IMR-90 (cell line): Measurements from ENCODE around the gene ZDHHC8. TPM values are rescaled to one million over a fixed set of nuclear protein-coding genes. Genes with fewer than 3 reads are reported as not detected.

Experiments
- ATAC-seq: fragments of 200-7000 bp; cut with Tn5 transposase; 2 replicates; pipeline ENCODE4 v1.9.1; 2020; ENCODE audit warnings: low read depth, mild to moderate bottlenecking, moderate library complexity
- BruUV-seq: library from RNA; stranded (reverse); fragments of 400-500 nt; replicated peaks from 2 replicates; lab custom pipeline; 2021; lab: Mats Ljungman, UMichigan
- CTCF ChIA-PET: fragments of 300-600 bp; formaldehyde crosslinking; extraction: SDS; loops from one replicate; lab custom pipeline; 2021; ENCODE audit warnings: antibody characterized with exemption; lab: Yijun Ruan, JAX
- POLR2A ChIA-PET: fragments of 300-600 bp; sonication (Branson Sonifier 250); formaldehyde crosslinking; loops from one replicate; lab custom pipeline; 2022; ENCODE audit warnings: antibody characterized with exemption; ENCODE audit not compliant: unreplicated experiment; lab: Charles Lee
- DNase-seq: peaks from one replicate; pipeline ENCODE4 v3.0.0; 2013
- H2AFZ ChIP-seq: replicated peaks from 2 replicates; pipeline ENCODE3; 2013; ENCODE audit warnings: low read length, mild to moderate bottlenecking; ENCODE audit not compliant: poor library complexity
- H2AK5ac ChIP-seq: 2 replicates; pipeline ENCODE4 v1.6.1; 2013; ENCODE audit warnings: low read depth, low read length, inconsistent platforms
- H2AK9ac ChIP-seq: replicated peaks from 2 replicates; pipeline ENCODE3; 2013; ENCODE audit warnings: mild to moderate bottlenecking, low read depth, low read length, moderate library complexity; ENCODE audit not compliant: poor library complexity
- H2BK120ac ChIP-seq: 2 replicates; pipeline ENCODE4 v1.6.1; 2013; ENCODE audit warnings: low read depth, low read length, inconsistent platforms
- H2BK15ac ChIP-seq: 3 replicates; pipeline ENCODE4 v1.6.1; 2013; ENCODE audit warnings: low read depth, low read length, inconsistent platforms
- H2BK20ac ChIP-seq: 2 replicates; pipeline ENCODE4 v1.6.1; 2013; ENCODE audit warnings: low read depth, mild to moderate bottlenecking, inconsistent platforms, low read length, moderate library complexity
- H2BK5ac ChIP-seq: 2 replicates; pipeline ENCODE4 v1.6.1; 2013; ENCODE audit warnings: mild to moderate bottlenecking, low read depth, low read length, inconsistent platforms; ENCODE audit not compliant: poor library complexity, severe bottlenecking
- H3K14ac ChIP-seq: replicated peaks from 2 replicates; pipeline ENCODE4 v1.6.1; 2013; ENCODE audit warnings: low read depth, low read length, inconsistent platforms
- H3K18ac ChIP-seq: 2 replicates; pipeline ENCODE4 v1.6.1; 2013; ENCODE audit warnings: low read depth, low read length, control low read depth
- H3K23ac ChIP-seq: 2 replicates; pipeline ENCODE4 v1.6.1; 2013; ENCODE audit warnings: low read depth, low read length, inconsistent platforms
- H3K27ac ChIP-seq: 2 replicates; pipeline ENCODE4 v1.5.1; 2013; ENCODE audit warnings: mild to moderate bottlenecking, control low read depth, low read length; ENCODE audit not compliant: insufficient read depth
- H3K27me3 ChIP-seq: 2 replicates; pipeline ENCODE4 v1.6.1; 2013; ENCODE audit warnings: low read length; ENCODE audit not compliant: control insufficient read depth, insufficient read depth
- H3K36me3 ChIP-seq: 2 replicates; pipeline ENCODE4 v1.6.1; 2013; ENCODE audit warnings: low read length, mixed read lengths; ENCODE audit not compliant: control insufficient read depth, insufficient read depth
- H3K4ac ChIP-seq: 2 replicates; pipeline ENCODE4 v1.6.1; 2013; ENCODE audit warnings: low read depth, low read length, inconsistent platforms
- H3K4me1 ChIP-seq: 2 replicates; pipeline ENCODE4 v1.6.1; 2013; ENCODE audit warnings: low read length, mixed read lengths; ENCODE audit not compliant: control insufficient read depth, insufficient read depth
- H3K4me2 ChIP-seq: 2 replicates; pipeline ENCODE4 v1.6.1; 2013; ENCODE audit warnings: low read depth, mild to moderate bottlenecking, control low read depth, low read length, moderate library complexity
- H3K4me3 ChIP-seq: 2 replicates; pipeline ENCODE4 v1.5.1; 2013; ENCODE audit warnings: low read depth, mild to moderate bottlenecking, control low read depth, low read length, moderate library complexity; ENCODE audit not compliant: insufficient read depth
- H3K56ac ChIP-seq: 2 replicates; pipeline ENCODE4 v1.6.1; 2013; ENCODE audit warnings: low read length, inconsistent platforms; ENCODE audit not compliant: insufficient read depth; ENCODE audit errors: extremely low read depth
- H3K79me1 ChIP-seq, 2 experiments: 2 replicates each; pipeline ENCODE4 v1.6.1; 2013; ENCODE audit warnings: low read length in 2 of 2, inconsistent platforms in 1 of 2, low read depth in 1 of 2
- H3K9ac ChIP-seq: 2 replicates; pipeline ENCODE4 v1.6.1; 2013; ENCODE audit warnings: low read depth, low read length, control low read depth
- H3K9me1 ChIP-seq: 2 replicates; pipeline ENCODE4 v1.6.1; 2013; ENCODE audit warnings: low read length, inconsistent platforms; ENCODE audit not compliant: insufficient read depth
- H3K9me3 ChIP-seq: 2 replicates; pipeline ENCODE4 v1.6.1; 2013; ENCODE audit warnings: low read length; ENCODE audit not compliant: control insufficient read depth, insufficient read depth
- H4K20me1 ChIP-seq: 2 replicates; pipeline ENCODE4 v1.6.1; 2013; ENCODE audit warnings: low read length, inconsistent platforms; ENCODE audit not compliant: insufficient read depth
- H4K5ac ChIP-seq: 2 replicates; pipeline ENCODE4 v1.6.1; 2013; ENCODE audit warnings: mild to moderate bottlenecking, low read depth, low read length, control low read depth
- H4K8ac ChIP-seq, 2 experiments: 2 replicates each; pipeline ENCODE4 v1.6.1; 2013; ENCODE audit warnings: low read depth in 2 of 2, low read length in 2 of 2, control low read depth in 1 of 2, inconsistent platforms in 1 of 2
- H4K91ac ChIP-seq: 2 replicates; pipeline ENCODE4 v1.6.1; 2013; ENCODE audit warnings: low read depth, low read length, inconsistent platforms; ENCODE audit not compliant: insufficient read depth
- BHLHE40 ChIP-seq: fragments of 150-350 bp; IDR thresholded peaks from 2 replicates; pipeline ENCODE4 v1.6.1; 2016; ENCODE audit warnings: mild to moderate bottlenecking, low read depth, low read length
- CEBPB ChIP-seq: IDR thresholded peaks from 2 replicates; pipeline ENCODE4 v1.6.1; 2012; ENCODE audit warnings: low read depth, low read length, improper control_type of control experiment
- CHD1 ChIP-seq: IDR thresholded peaks from 2 replicates; pipeline ENCODE4 v1.6.1; 2012; ENCODE audit warnings: low read depth, low read length, improper control_type of control experiment
- FOS ChIP-seq: fragments of 150-350 bp; IDR thresholded peaks from 2 replicates; pipeline ENCODE4 v1.6.1; 2016; ENCODE audit warnings: low read depth, low read length
- MAFK ChIP-seq: IDR thresholded peaks from 2 replicates; pipeline ENCODE4 v1.6.1; 2012; ENCODE audit warnings: low read depth, low read length, improper control_type of control experiment
- MAZ ChIP-seq: IDR thresholded peaks from 2 replicates; pipeline ENCODE4 v1.6.1; 2012; ENCODE audit warnings: low read depth, mild to moderate bottlenecking, low read length, improper control_type of control experiment, moderate library complexity, borderline replicate concordance
- MXI1 ChIP-seq: IDR thresholded peaks from 2 replicates; pipeline ENCODE4 v1.6.1; 2012; ENCODE audit warnings: low read depth, mild to moderate bottlenecking, low read length, moderate library complexity, borderline replicate concordance
- NFE2L2 ChIP-seq: fragments of 150-350 bp; IDR thresholded peaks from 2 replicates; pipeline ENCODE4 v1.6.1; 2016; ENCODE audit warnings: low read depth, mild to moderate bottlenecking, low read length
- POLR2A ChIP-seq: IDR thresholded peaks from 2 replicates; pipeline ENCODE4 v1.6.1; 2012; ENCODE audit warnings: mild to moderate bottlenecking, low read depth, low read length
- RAD21 ChIP-seq: IDR thresholded peaks from 2 replicates; pipeline ENCODE4 v1.6.1; 2012; ENCODE audit warnings: low read length, improper control_type of control experiment
- RCOR1 ChIP-seq: IDR thresholded peaks from 2 replicates; pipeline ENCODE4 v1.6.1; 2012; ENCODE audit warnings: mild to moderate bottlenecking, low read length, improper control_type of control experiment; ENCODE audit not compliant: insufficient replicate concordance
- RFX5 ChIP-seq: IDR thresholded peaks from 2 replicates; pipeline ENCODE4 v1.8.0; 2012; ENCODE audit warnings: low read depth, mild to moderate bottlenecking, low read length, moderate library complexity
- SMC3 ChIP-seq: fragments of 150-350 bp; IDR thresholded peaks from 2 replicates; pipeline ENCODE4 v1.6.1; 2016; ENCODE audit warnings: low read depth, mild to moderate bottlenecking, antibody characterized with exemption, low read length, moderate library complexity
- WGBS, 2 experiments: methylation state at CpG; one replicate each; pipeline versions ENCODE4 v1.1.5 to v1.1.7; 2013; ENCODE audit warnings: missing lambda C conversion rate in 2 of 2; ENCODE audit not compliant: insufficient read length in 1 of 2; ENCODE audit errors: extremely low coverage in 2 of 2; 5-methylcytosine and 5-hydroxymethylcytosine counted together
- dilution Hi-C: fragments of 300-500 bp; cut with HindIII; formaldehyde crosslinking; loops from one replicate; pipeline ENCODE4 v1.14.3; 2018; ENCODE audit warnings: low sequenced_read_pairs; ENCODE audit not compliant: unreplicated experiment
- in situ Hi-C: fragments of 300-500 bp; cut with MboI; formaldehyde crosslinking; loops from 3 replicates; pipeline ENCODE4 v1.14.3; 2019; ENCODE audit warnings: low sequenced_read_pairs, inconsistent platforms, mixed read lengths
- intact Hi-C: fragments of 100-400 bp; cut with micrococcal nuclease; formaldehyde crosslinking; loops from 2 replicates; pipeline ENCODE4 v1.10.0; 2022
- polyA plus RNA-seq, 3 experiments: library from polyadenylated mRNA; depleted of rRNA; stranded (reverse); fragments of >200 nt; gene quantifications; 2 replicates each; pipeline ENCODE4 v1.2.3, GENCODE V29; 2012; ENCODE audit warnings: low replicate concordance in 1 of 3
- total RNA-seq: library from RNA; depleted of rRNA; stranded (reverse); fragments of >200 nt; gene quantifications from 2 replicates; pipeline ENCODE4 v1.2.3, GENCODE V29; 2012
- TF ChIP-seq, protein P1 (sequence below): conservative IDR thresholded peaks from 2 replicates; pipeline ENCODE4 v1.5.1; 2012; ENCODE audit warnings: mild to moderate bottlenecking, low read depth, low read length, improper control_type of control experiment
- TF ChIP-seq, protein P2 (sequence below): fragments of 150-350 bp; IDR thresholded peaks from 2 replicates; pipeline ENCODE4 v1.6.1; 2017; ENCODE audit warnings: mild to moderate bottlenecking, antibody characterized with exemption, low read length, low read depth

ZDHHC8 gene
- total and polyA plus RNA-seq, 2 of the 4 experiments (the other 2 are of a cell fraction) = 2.5 to 72.6 TPM

DNA sequence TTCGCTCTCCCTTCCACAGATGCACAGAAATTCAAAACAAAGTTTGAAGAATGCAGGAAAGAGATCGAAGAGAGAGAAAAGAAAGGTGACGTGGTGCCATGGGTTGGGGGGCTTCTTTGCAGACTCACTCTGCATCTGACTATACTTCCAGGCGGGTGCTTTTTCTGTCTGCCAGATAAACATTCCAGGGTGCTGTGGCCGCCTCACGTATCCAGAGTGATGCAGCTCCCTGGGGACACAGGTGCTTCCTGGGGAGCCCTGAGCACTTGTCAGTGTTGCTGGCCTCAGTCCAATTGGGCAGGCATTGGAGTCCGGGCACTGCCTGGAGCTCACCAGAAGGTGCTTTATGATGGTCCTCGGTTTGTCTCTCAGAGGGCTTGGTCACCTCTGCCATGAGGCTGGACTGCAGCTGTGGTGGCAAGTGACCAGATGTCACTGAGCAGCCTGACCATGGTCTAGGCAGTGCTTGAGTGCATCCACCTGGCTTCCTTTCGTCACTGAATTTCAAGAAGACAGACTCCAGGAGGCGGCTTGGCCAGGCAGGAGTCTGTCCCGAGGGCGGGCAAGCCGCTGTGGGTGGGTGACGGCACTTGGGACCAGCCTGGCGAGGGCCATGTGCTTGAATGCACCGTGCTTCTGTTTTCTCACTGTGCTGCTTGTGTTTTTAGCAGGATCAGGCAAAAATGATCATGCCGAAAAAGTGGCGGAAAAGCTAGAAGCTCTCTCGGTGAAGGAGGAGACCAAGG, 5.1 kb upstream of the ZDHHC8 start:
- Histone ChIP-seq H3K27me3 (no peaks in the 10 kb centered on the region), H2AK9ac (no peak overlapping the region), H2BK15ac (no peak overlapping the region), H3K14ac (no peak overlapping the region), H3K79me1 (peaks cover 7 to 27% of the 10 kb centered on the region in 2 experiments), H3K4me2 (no peak overlapping the region), H3K9me1 (peaks cover 6% of the 10 kb centered on the region; the same call in 1 of the 2 replicates), H2AK5ac (no peak overlapping the region), H3K4me1 (peaks cover 4% of the 10 kb centered on the region; the same call in 1 of the 2 replicates), H2AFZ (no peak overlapping the region), H3K36me3 (peaks cover 49% of the 10 kb centered on the region), H2BK5ac (no peak overlapping the region), H3K4me3 (no peak overlapping the region), H3K18ac (no peak overlapping the region), H3K56ac (no peak overlapping the region), H3K27ac (no peak overlapping the region), H4K8ac (no peak overlapping the region), H4K91ac (no peak overlapping the region), H3K9me3 (no peaks in the 10 kb centered on the region), H4K5ac (no peak overlapping the region), H2BK20ac (no peak overlapping the region), H3K9ac (no peak overlapping the region), H3K23ac (no peak overlapping the region), H2BK120ac (no peak overlapping the region), H4K20me1 (peaks cover 39% of the 10 kb centered on the region), H3K4ac (no peak overlapping the region)
- intact Hi-C loops = no loop called here
- WGBS, 2 experiments = 85% methylated on average over 9 of the region's 19 CpGs; no CpG with 5 or more reads in 1 of the 2 experiments
- BruUV-seq = no TSS peak
- ChIA-PET POLR2A (interaction anchor here (0.6 kb wide), 1 partner anchor 104 kb away, joined by 4 read pairs; no protein-coding TSS in a partner anchor), CTCF (no interaction called here)
- in situ Hi-C loops = no loop called here
- no peak for ATAC-seq
- dilution Hi-C loops = no loop called here
- DNase-seq = no peak
- TF ChIP-seq, protein P1, sequence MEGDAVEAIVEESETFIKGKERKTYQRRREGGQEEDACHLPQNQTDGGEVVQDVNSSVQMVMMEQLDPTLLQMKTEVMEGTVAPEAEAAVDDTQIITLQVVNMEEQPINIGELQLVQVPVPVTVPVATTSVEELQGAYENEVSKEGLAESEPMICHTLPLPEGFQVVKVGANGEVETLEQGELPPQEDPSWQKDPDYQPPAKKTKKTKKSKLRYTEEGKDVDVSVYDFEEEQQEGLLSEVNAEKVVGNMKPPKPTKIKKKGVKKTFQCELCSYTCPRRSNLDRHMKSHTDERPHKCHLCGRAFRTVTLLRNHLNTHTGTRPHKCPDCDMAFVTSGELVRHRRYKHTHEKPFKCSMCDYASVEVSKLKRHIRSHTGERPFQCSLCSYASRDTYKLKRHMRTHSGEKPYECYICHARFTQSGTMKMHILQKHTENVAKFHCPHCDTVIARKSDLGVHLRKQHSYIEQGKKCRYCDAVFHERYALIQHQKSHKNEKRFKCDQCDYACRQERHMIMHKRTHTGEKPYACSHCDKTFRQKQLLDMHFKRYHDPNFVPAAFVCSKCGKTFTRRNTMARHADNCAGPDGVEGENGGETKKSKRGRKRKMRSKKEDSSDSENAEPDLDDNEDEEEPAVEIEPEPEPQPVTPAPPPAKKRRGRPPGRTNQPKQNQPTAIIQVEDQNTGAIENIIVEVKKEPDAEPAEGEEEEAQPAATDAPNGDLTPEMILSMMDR = no peak
- TF ChIP-seq, protein P2, sequence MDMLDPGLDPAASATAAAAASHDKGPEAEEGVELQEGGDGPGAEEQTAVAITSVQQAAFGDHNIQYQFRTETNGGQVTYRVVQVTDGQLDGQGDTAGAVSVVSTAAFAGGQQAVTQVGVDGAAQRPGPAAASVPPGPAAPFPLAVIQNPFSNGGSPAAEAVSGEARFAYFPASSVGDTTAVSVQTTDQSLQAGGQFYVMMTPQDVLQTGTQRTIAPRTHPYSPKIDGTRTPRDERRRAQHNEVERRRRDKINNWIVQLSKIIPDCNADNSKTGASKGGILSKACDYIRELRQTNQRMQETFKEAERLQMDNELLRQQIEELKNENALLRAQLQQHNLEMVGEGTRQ = no peak
- TF ChIP-seq FOS = no peak
- no peak for TF ChIP-seq MXI1
- no peak for TF ChIP-seq BHLHE40
- no peak for TF ChIP-seq POLR2A
- no peak for TF ChIP-seq CEBPB
- TF ChIP-seq MAZ = no peak
- no peak for TF ChIP-seq RAD21
- TF ChIP-seq CHD1 = no peak
- TF ChIP-seq NFE2L2 = no peak
- TF ChIP-seq MAFK = no peak
- no peak for TF ChIP-seq RCOR1
- no peak for TF ChIP-seq SMC3
- TF ChIP-seq RFX5 = no peak
